GM19193 (cell line): Measurements from ENCODE around the gene AADACL4.

ENCODE experiments used
- POLR2A ChIP-seq: IDR thresholded peaks from 4 replicates; pipeline ENCODE4 v1.6.1; 2011; ENCODE audit not compliant: insufficient read depth, insufficient read length; ENCODE audit errors: extremely low read depth

The AADACL4 gene

GRCh38 chr1:12661606-12662219, 17.8 kb downstream of the AADACL4 start:
- TF ChIP-seq POLR2A = no peak

- no peak for TF ChIP-seq POLR2A
Observed at GRCh38 chr1:12662556-12662955, 18.7 kb downstream of the AADACL4 start.

- TF ChIP-seq POLR2A = no peak
Observed at GRCh38 chr1:12665511-12665910, 21.6 kb downstream of the AADACL4 start.

GRCh38 chr1:12666141-12666735, 22.4 kb downstream of the AADACL4 start:
- no peak for TF ChIP-seq POLR2A

DNA sequence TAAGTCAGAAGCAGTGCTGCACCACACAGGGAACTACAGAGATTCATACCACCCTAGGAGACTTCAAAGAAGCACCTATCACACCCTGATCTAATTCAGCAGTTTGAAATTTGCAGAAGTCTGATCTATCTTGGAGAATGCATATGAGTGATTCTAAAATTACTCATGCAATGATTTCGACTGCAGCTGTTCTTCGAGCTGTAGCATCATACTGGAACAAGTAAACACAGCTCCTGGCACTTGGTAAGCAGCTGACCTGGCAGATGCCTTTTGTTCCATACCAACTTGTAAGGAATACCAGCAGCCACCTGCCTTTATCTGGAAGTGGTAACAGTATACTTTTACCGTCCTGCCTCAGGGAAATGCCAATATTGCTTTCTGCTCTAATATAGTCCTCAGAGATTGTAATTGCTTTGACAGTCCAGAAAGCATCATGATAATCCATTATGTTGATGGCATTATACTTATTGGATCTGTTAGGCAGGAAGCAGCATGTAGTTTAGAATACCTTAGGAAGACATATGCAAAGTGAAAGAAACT, 25.7 kb downstream of the AADACL4 start:
- TF ChIP-seq POLR2A = no peak

DNA sequence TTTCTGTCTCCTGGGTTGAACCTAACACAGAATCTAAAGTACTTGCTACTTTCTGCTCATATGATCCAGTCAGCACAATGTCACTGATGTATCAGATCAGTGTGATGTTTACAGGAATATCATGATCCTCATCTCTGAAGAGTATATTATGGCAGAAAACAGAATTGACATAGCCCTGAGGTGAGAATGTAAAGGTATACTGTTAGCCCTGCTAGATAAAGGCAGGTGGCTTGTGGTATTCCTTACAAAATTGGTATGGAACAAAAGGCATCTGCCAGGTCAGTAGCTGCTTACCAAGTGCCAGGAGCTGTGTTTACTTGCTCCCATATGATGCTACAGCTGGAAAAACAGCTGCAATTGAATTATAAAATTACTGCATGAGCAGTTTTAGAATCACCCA, 30.5 kb downstream of the AADACL4 start:
- no peak for TF ChIP-seq POLR2A

- no peak for TF ChIP-seq POLR2A
Observed at GRCh38 chr1:12677565-12677964, 33.7 kb downstream of the AADACL4 start.

DNA sequence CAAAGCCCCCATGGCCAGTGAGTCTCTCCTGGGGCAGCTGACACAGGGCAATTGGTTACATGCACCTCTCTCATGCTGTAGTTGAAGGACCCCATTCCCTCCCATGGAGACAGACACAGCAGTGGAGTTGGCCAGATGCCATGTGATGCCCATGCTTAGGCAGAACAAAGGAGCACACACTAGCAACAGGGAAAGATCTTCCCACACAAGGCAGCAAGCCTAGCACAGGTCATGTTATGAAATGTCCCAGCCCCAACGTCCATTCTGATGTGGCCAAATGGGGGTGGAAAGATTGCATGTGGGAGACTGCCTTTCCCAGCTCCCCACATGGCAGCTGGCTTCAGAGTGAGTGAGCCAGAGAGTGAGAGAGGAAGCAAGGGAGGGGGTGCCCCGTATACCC, 34.5 kb downstream of the AADACL4 start:
- TF ChIP-seq POLR2A = no peak

- no peak for TF ChIP-seq POLR2A
Observed at GRCh38 chr1:12678820-12679219, 34.9 kb downstream of the AADACL4 start.

DNA sequence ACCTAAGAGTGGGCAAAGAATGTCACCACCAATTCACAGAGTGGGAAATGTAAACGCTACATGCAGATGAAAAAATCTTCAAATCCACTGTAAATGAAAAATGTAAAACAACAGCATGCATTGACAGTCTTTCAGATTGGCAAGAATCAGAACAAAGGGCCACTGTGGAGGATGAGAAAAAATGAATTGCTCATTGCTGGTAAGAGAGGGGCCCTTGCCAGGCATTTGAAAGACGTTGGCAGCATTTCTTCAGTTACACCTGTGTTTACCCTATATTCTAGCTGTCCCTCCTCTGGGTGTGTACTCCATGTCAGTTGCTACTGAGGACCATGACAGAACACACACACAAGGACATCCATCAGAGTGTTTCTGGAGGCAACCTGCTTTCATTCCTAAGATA, 46.3 kb downstream of the AADACL4 start:
- TF ChIP-seq POLR2A = no peak

GRCh38 chr1:12692967-12693782, 49.3 kb downstream of the AADACL4 start:
- no peak for TF ChIP-seq POLR2A

- no peak for TF ChIP-seq POLR2A
Observed at GRCh38 chr1:12696658-12697057, 52.8 kb downstream of the AADACL4 start.

- no peak for TF ChIP-seq POLR2A
Observed at GRCh38 chr1:12697397-12697796, 53.5 kb downstream of the AADACL4 start.

DNA sequence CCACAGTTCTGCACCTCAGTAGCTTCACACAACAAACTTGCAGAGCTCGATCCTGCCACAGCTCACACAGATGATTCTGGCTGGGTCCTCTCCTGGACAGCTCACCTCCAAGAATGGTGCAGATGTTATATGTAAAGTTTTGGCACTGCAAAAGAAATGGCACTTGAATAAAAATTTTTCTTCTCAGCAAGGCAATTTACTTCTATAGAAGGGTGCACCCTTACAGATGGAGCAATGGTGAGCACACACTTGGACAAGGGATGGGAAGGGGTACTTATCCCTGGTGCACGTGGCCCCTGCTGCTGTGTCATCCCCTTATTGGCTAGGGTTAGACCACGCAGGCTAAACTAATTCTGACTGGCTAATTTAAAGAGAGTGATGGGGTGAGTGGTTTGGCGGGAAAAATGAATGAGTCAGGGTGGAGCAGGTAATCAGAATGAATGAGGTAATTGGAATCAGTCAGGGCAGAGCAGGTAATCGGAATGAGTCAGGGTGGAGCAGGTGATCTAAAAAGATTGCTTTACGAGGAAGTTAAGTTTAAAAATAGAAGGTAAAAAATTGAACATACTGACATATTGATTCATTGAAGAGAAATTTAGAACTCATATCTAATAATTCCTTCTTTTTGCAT, 60.1 kb downstream of the AADACL4 start:
- TF ChIP-seq POLR2A = no peak

DNA sequence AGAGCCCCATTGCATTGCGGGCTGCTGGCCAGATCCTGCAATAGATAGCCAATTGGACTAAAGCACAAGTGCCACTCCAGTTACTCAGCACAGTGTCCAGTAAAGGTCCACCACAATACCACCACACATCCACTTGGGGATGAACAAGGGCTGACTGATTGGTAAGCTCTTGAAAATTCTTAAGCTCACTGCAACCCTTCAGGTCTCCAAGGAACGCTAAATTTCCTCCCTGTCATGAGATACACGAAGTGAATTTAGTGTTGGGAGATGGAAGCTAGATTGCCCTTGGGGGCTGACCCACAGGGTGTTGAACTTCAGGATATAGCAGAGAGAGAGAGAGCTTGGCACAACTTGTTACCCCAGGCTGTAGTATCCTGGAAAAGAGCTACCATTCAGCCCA, 62.2 kb downstream of the AADACL4 start:
- TF ChIP-seq POLR2A = no peak
